Fibroblast of the conjunctiva (primary cell): Measurements from ENCODE around the gene NBPF4.
"Not testable (repeated sequence)": the region's sequence is repeated elsewhere in the genome, so short reads cannot be mapped to it uniquely, and the experiment has no call there.

Source experiments
- DNase-seq: peaks from one replicate; pipeline ENCODE4 v3.0.0-alpha.2; 2010; ENCODE audit warnings: low read depth

Gene NBPF4

GRCh38 chr1:108211014-108211413 is 32.9 kb downstream of the NBPF4 start:
- DNase-seq: no peak

GRCh38 chr1:108209456-108210108 is 34.3 kb downstream of the NBPF4 start:
- DNase-seq: no peak

GRCh38 chr1:108208724-108209446 is 35.0 kb downstream of the NBPF4 start:
- DNase-seq: no peak

- DNase-seq: not testable (repeated sequence)
Observed at GRCh38 chr1:108203582-108203981, 40.3 kb downstream of the NBPF4 start.

- no peak for DNase-seq
Observed at GRCh38 chr1:108201687-108202086, 42.2 kb downstream of the NBPF4 start.

- DNase-seq: peak; percentile 59
Observed at GRCh38 chr1:108200687-108201051, 43.2 kb downstream of the NBPF4 start.

- DNase-seq: peak; percentile 70
Observed at GRCh38 chr1:108199781-108200686, 43.8 kb downstream of the NBPF4 start, which contains the start of gene SLC25A24. Gene SLC25A24 (minus strand): TSS chr1:108200343. CDS start chr1:108200138, 205 bp downstream.

GRCh38 chr1:108199201-108199691 is 44.6 kb downstream of the NBPF4 start:
- DNase-seq: peak; percentile 21

GRCh38 chr1:108194051-108194450 is 49.8 kb downstream of the NBPF4 start:
- DNase-seq: no peak

- no peak for DNase-seq
Observed at GRCh38 chr1:108193333-108193732, 50.5 kb downstream of the NBPF4 start.

- DNase-seq: no peak
Observed at GRCh38 chr1:108192581-108192980, 51.3 kb downstream of the NBPF4 start.

- DNase-seq: no peak
Observed at GRCh38 chr1:108190686-108191416, 53.0 kb downstream of the NBPF4 start.

- DNase-seq: no peak
Observed at GRCh38 chr1:108190001-108190634, 53.8 kb downstream of the NBPF4 start.

- DNase-seq: no peak
Observed at GRCh38 chr1:108188801-108189200, 55.1 kb downstream of the NBPF4 start.

GRCh38 chr1:108182959-108183700 is 60.7 kb downstream of the NBPF4 start:
- no peak for DNase-seq

- DNase-seq: no peak
Observed at GRCh38 chr1:108179018-108179417, 64.9 kb downstream of the NBPF4 start.
